Measurements from ENCODE around the gene MUC13.

The MUC13 gene

DNA sequence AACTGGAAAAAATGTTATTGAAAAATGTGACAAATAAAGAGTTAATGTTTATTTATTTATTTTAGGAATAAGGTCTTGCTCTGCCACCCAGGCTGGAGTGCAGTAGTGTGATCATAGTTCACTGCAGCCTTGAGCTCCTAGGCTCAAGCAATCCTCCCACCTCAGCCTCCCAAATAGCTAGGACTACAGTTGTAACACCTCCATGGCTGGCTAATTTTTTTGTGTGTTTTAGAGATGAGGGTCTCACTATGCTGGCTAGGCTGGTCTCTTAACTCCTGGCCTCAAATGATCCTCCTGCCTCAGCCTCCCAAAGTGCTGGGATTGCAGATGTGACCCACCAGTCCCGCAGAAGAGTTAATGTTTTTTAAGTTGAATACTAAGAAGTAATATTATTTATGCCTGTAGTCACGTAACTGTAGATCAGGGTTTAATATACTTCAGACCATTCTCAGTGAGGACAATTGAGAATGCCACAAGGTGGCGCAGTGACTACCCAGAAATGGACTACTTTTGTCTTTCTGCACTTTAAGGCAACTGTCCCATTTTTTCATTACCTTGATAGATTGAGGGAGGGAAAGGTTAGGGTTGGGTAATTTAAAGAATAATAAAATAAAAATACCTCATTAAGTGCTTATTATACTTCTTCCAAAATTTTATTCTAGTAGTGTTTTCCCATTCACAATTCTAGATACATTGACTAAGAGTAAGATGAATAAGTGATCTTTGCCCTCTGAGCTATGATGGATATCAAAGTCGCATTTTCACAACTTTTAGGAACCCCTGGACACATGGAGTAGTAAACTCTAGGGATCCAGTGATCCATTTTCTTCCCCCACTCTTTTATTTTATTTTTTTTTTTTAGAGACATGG is 6.0 kb downstream of the MUC13 start:
- DNase-seq (ENCODE audit: low spot score): peak; percentile 45
- TF ChIP-seq, protein P1, sequence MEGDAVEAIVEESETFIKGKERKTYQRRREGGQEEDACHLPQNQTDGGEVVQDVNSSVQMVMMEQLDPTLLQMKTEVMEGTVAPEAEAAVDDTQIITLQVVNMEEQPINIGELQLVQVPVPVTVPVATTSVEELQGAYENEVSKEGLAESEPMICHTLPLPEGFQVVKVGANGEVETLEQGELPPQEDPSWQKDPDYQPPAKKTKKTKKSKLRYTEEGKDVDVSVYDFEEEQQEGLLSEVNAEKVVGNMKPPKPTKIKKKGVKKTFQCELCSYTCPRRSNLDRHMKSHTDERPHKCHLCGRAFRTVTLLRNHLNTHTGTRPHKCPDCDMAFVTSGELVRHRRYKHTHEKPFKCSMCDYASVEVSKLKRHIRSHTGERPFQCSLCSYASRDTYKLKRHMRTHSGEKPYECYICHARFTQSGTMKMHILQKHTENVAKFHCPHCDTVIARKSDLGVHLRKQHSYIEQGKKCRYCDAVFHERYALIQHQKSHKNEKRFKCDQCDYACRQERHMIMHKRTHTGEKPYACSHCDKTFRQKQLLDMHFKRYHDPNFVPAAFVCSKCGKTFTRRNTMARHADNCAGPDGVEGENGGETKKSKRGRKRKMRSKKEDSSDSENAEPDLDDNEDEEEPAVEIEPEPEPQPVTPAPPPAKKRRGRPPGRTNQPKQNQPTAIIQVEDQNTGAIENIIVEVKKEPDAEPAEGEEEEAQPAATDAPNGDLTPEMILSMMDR (IDR thresholded peaks at IDR 0.05; ENCODE audit: extremely low read depth, missing control alignments): peak; percentile 63

GRCh38 chr3:124927574-124928045 is 6.9 kb downstream of the MUC13 start:
- TF ChIP-seq, protein P1 (IDR thresholded peaks at IDR 0.05; ENCODE audit: extremely low read depth, missing control alignments): no peak
- peak; percentile 36 for DNase-seq (ENCODE audit: low spot score)

GRCh38 chr3:124926426-124927101 is 8.0 kb downstream of the MUC13 start:
- TF ChIP-seq, protein P1 (IDR thresholded peaks at IDR 0.05; ENCODE audit: extremely low read depth, missing control alignments): no peak
- DNase-seq (ENCODE audit: low spot score): no peak

DNA sequence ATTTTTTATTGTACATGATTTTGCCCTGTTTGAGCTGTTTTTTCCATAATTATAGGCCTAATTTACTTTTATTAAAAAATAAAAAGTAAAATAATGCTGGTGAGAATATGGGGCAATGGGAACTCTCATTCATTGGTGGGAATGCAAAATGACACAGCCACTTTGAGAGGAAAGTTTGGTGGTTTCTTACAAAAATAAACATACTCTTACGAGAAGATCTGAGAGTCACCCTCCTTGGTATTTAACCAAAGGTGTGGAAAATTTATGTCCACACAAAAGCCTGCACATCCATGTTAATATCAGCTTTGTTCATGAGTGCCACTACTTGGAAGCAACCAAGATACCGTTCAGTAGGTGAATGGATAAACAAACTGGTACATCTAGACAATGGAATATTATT is 9.8 kb downstream of the MUC13 start:
- TF ChIP-seq, protein P1 (IDR thresholded peaks at IDR 0.05; ENCODE audit: extremely low read depth, missing control alignments): no peak
- DNase-seq (ENCODE audit: low spot score): no peak

GRCh38 chr3:124923833-124924232 is 10.7 kb downstream of the MUC13 start:
- DNase-seq (ENCODE audit: low spot score): no peak
- TF ChIP-seq, protein P1 (IDR thresholded peaks at IDR 0.05; ENCODE audit: extremely low read depth, missing control alignments): no peak

- no peak for DNase-seq (ENCODE audit: low spot score)
- TF ChIP-seq, protein P1 (IDR thresholded peaks at IDR 0.05; ENCODE audit: extremely low read depth, missing control alignments): no peak
Observed at GRCh38 chr3:124920718-124921117, 13.8 kb downstream of the MUC13 start.

- DNase-seq (ENCODE audit: low spot score): no peak
- TF ChIP-seq, protein P1 (IDR thresholded peaks at IDR 0.05; ENCODE audit: extremely low read depth, missing control alignments): no peak
Observed at GRCh38 chr3:124919756-124920155, 14.8 kb downstream of the MUC13 start.

Measured in GM20000 (cell line).